LNCaP clone FGC (cell line): Measurements from ENCODE around the gene APOL5.
"Not testable (repeated sequence)": the region's sequence is repeated elsewhere in the genome, so short reads cannot be mapped to it uniquely, and the experiment has no call there.

Source experiments
- DNase-seq: peaks from one replicate; pipeline ENCODE4 v3.0.0-alpha.2; 2011; ENCODE audit warnings: low read depth
- H3K4me3 ChIP-seq: 2 replicates; pipeline ENCODE4 v1.5.1; 2011; ENCODE audit warnings: mild to moderate bottlenecking, low read depth, low read length, control low read depth
- CTCF ChIP-seq: IDR thresholded peaks from 2 replicates; pipeline ENCODE4 v1.5.1; 2012; ENCODE audit warnings: mild to moderate bottlenecking; ENCODE audit not compliant: control insufficient read depth, insufficient read depth; ENCODE audit errors: extremely low read depth

APOL5 gene

GRCh38 chr22:35717572-35717971 is at the start of gene APOL5:
Gene APOL5 (plus strand): TSS chr22:35717872. CDS start chr22:35717872, 0 bp downstream.
- TF ChIP-seq CTCF, result no peak
- H3K4me3 ChIP-seq, result no peak within 1 kb of the TSS
- DNase-seq, result no peak

- H3K4me3 ChIP-seq, result no peak overlapping the region
- TF ChIP-seq CTCF, result no peak
- no peak for DNase-seq
Measured at GRCh38 chr22:35674335-35674734, 43.3 kb upstream of the APOL5 start.

- DNase-seq, H3K4me3 ChIP-seq: not testable (repeated sequence)
Measured at GRCh38 chr22:35676065-35676464, 41.6 kb upstream of the APOL5 start.

- DNase-seq, result no peak
- no peak overlapping the region for H3K4me3 ChIP-seq
- TF ChIP-seq CTCF, result no peak
Measured at GRCh38 chr22:35677460-35678187, 40.0 kb upstream of the APOL5 start.

GRCh38 chr22:35678836-35679235 is 38.8 kb upstream of the APOL5 start:
- DNase-seq, result no peak
- TF ChIP-seq CTCF, result no peak
- H3K4me3 ChIP-seq, result no peak overlapping the region

- H3K4me3 ChIP-seq, DNase-seq: not testable (repeated sequence)
Measured at GRCh38 chr22:35679492-35679891, 38.2 kb upstream of the APOL5 start.

- TF ChIP-seq CTCF, result no peak
- H3K4me3 ChIP-seq, result no peak overlapping the region
- no peak for DNase-seq
Measured at GRCh38 chr22:35681454-35682052, 36.1 kb upstream of the APOL5 start.

GRCh38 chr22:35683560-35683959 is 34.1 kb upstream of the APOL5 start:
- DNase-seq, result no peak
- H3K4me3 ChIP-seq, result no peak overlapping the region
- TF ChIP-seq CTCF, result no peak
